GM03348 (cell line): ENCODE data around the gene WDCP.
"Not testable (repeated sequence)": the region's sequence is repeated elsewhere in the genome, so short reads cannot be mapped to it uniquely, and the experiment has no call there.

Experiments
- DNase-seq: peaks from one replicate; pipeline ENCODE4 v3.0.0; 2012; ENCODE audit warnings: low spot score

WDCP gene

DNA sequence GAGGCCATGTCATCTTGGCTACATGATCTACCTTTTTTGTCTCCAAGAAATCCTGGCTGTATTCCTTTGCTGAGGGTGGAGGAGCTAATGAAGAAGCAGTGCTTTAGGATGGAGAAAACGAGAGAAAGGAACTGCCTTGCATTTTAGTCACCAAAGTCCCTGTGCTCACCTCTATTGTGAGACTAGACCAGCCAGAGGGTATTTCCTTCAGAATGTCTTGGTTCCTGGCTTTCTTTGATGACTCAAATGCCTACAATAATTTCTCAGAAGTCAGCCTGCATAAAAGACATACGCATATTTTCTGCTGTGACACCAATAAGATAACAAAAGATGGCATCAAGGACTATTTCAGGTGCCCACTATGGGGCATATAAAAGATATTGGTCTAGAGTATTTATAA lies 18.1 kb upstream of the WDCP start:
- no peak for DNase-seq

- DNase-seq, result no peak
Observed at GRCh38 chr2:24058564-24059271, 11.5 kb upstream of the WDCP start.

DNA sequence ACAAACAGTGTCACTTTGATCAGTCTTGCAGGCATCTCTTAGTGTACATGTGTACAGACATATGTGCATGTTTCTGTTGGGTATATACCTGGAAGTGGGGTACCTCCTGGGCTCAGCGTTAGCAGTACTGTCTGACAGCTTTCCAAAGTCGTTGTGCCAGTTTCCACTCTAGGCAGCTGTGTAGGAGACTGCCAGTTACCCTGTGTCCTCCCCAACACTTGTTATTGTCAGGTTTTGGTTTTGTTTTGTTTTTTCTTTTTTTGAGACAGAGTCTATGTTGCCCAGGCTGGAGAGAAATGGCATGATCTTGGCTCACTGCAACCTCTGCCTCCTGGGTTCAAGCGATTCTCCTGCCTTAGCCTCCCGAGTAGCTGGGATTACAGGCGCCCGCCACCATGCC lies 8.6 kb upstream of the WDCP start:
- no peak for DNase-seq

DNA sequence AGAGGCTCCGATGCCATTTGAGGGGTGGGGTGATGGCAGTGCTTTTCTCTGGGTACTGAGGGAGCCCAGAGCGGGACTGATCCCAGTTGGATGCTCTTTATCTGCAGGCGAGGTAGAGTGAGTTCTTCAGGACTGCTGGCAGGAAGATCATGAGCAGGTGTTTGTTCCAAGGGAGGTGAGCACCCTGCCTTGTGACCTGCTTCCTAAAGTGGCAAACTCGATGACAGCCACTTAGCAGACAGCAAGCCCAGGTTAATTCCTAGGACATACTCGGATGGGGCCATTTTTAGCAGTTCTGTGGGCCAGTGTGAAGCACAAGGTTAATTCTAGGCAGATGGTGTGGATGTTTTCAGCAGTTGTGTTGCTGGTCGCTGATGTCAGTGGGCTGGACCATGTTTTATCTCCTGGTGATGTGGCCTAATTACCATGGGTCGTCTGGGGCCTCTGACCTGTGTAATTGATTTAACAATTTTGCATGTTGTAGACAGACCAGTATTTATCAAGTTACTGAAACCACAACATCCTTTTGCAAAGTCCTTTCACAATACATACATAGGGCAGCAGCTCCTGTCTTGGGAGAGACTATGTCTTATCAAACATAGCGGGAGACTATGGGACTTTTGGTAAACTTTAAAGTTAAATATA lies 7.3 kb upstream of the WDCP start:
- DNase-seq, result no peak

GRCh38 chr2:24052951-24053350 lies 5.8 kb upstream of the WDCP start:
- DNase-seq, result no peak

DNA sequence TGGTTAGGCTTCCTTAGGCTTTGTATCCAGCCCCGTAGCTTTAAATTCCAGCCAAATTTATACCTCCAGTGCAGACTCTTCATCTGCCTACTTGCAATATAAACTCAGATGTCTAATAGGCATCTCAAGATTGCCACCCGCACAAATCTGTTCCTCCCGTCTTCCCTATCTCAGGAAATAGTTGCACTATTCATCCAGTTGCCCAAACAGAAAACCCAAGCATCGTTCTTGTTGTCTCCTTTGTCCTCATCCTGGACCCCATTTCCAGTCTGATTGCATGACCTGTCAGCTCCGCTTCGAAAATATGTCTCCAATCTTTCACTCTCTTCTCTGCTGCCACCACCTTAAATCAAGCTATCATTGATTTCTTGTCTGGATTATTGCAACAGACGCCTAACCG lies 4.6 kb upstream of the WDCP start:
- DNase-seq, result no peak

- peak; percentile 41 for DNase-seq
Observed at GRCh38 chr2:24050041-24050979, 3.1 kb upstream of the WDCP start.

- DNase-seq, result peak; percentile 84
Observed at GRCh38 chr2:24049485-24050021, 2.4 kb upstream of the WDCP start, which contains the start of gene FKBP1B. FKBP1B (plus strand) TSS chr2:24049741; CDS start chr2:24049850, 109 bp downstream.

DNA sequence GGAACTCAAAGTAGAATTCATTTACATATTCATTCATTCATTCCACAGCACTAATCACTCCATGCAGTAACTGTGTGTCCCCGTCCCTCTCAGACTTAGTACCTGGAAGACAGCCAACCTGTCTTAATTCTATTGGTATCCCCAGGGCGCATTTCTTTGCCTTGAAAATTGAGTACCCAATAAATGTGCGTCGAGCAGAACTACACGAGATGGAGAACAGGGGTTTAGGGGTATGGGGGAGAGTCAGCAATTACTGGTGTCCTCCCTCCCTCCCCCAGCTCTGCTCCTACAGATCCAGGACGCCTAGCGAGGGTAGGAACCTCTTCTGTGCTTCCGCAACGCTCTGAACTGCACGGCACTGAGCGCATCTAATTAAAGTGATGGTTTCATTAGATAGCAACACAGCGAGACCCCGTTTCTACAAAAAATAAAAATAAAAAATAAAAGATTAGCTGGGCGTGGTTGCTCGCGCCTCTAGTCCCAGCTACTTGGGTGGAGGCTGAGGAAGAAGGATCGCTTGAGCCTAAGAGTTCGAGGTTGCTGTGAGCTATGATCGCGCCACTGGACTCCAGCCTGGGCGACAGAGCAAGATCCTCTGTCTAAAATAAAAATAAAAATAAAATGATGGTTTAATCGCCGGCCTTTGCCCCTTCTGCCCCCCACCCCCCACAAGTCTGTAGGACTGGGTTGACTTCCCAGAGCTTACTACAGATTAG lies 1.7 kb upstream of the WDCP start:
- no peak for DNase-seq

DNA sequence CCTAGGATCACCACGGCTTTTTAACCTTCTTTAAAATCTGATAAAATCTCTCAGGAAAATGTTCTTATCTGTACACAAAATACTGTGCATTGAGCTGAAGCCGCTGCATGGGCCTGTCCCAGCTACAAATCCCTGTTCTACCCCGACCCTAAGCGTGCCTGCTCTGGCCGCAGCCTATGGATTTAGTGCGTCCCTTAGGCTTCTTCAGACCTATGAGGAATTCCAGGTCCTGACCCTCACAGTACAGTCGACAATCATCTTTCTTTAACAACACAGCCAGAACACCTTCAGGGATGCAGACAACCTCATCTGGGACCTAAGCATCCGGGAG lies 477 bp upstream of the WDCP start:
- no peak for DNase-seq

GRCh38 chr2:24046599-24046929 lies 627 bp downstream of the WDCP start:
- peak; percentile 27 for DNase-seq

DNA sequence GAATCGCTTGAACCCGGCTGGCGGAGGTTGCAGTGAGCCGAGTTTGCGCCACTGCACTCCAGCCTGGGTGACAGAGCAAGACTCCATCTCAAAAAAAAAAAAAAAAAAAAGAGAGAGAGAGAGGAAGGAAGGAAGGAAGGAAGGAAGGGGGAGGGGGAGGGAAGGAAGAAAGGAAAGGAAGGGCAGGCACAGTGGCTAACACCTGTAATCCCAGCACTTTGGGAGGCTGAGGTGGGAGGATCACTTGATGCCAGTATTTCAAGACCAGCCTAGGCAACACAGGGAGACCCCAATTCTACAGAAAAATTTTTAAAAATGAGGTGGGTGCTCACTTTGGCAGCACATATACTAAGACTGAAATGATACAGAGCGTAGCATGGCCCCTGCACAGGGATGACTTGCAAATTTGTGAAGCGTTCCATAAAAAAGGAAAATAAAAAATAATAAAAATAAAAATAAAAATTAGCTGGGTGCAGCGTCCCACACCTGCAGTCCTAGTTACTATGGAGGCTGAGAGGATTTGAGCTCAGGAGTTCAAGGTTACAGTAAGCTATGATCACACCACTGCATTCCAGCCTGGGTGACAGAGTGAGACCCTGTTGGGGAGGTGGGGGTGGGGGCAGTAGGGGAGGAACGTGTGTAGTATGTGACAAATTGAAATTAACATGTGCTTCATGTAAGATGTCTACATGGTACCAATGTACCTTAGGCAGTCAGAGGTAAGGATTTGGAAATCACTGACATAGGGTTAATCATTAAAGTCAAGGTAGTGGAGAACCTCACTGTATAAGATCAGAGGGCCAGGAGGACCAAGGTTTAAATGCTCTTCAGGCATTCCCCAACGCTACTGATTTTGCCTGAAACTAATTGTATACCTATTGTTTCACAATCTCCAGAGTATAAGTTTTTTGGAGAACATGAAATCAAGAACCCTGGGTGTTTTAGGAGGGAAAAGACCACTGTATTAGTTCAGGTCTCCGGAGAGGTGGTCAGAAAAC lies 1.4 kb downstream of the WDCP start:
- DNase-seq, result no peak

- DNase-seq, result not testable (repeated sequence)
Observed at GRCh38 chr2:24043133-24043532, 4.1 kb downstream of the WDCP start.

- DNase-seq, result no peak
Observed at GRCh38 chr2:24040511-24040910, 6.7 kb downstream of the WDCP start.

GRCh38 chr2:24038786-24039499 lies 8.2 kb downstream of the WDCP start:
- DNase-seq, result no peak

DNA sequence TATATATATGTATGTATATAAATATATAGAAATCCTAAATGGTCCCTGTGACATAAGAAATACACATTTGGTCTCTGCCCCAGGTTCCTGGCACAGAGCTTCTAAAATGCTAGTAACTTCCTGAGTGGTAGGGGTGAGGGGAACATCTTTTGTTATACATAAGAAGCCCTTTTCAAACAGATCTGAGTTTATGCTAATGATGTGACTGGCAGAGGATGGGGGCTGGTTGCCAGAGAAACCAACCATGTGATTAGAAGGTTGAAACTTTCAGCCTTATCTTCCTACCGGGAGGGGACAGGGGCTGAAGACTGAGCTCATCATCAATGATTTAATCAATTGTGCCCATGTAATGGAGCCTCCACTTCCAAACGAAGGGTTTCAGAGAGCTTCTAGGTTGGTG lies 21.0 kb downstream of the WDCP start:
- no peak for DNase-seq

DNA sequence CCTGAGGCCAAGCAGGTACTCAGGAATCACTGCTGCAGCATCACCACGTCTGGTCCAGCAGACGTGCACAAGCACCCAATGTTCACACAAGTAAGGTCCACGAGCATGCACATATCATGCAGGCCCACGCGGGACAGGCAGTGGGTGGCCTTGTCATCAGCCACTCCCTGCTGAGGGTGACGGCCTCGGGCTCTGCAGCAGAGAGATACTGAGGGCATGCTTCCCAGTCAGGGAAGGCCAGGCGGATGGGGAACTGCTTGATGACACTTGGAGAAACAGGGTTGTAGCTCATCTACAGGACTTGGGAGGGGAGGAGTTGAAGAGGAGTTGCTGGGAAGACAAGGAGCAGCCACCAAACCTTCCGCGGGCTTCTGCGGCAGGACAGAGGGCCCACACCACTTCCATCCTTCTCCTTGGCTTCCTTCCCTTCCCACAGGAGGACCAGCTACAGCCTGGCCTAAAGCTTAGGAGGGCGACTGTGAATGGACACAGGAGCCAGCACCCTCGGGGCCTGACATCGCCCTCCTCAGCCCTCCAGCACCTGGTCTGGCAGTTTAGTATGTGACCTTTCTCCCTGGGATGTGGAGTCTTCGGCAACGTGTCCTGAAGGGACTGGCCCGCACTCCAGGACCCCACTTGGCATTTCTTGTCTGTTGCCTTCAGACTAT lies 22.1 kb downstream of the WDCP start:
- DNase-seq, result no peak

DNA sequence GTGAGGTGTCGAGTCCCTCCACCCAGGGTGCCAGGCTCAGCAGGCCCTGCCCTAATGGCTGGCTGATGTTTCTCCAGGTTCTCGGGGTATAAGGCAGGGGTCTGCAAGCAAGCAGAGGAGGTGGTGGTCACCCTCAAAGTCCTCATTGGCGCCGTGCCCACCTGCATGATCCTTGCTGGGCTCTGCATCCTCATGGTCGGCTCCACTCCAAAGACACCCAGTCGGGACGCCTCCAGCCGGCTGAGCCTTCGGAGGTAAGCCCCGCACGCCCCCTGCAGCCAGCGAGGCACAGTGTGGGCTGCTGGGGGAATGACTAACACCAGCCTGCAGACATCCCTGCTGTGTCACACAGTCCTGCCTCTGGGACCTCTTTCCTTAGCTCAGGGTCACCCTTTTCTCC lies 23.2 kb downstream of the WDCP start:
- DNase-seq, result peak; percentile 29

- DNase-seq, result no peak
Observed at GRCh38 chr2:24022975-24023575, 24.1 kb downstream of the WDCP start.
